Amniotic epithelial cell (primary cell): ENCODE results near the gene MRPL48.
"Not testable (repeated sequence)": the region's sequence is repeated elsewhere in the genome, so short reads cannot be mapped to it uniquely, and the experiment has no call there.

ENCODE experiments used
- DNase-seq: peaks from one replicate; pipeline ENCODE4 v3.0.0-alpha.2; 2010; ENCODE audit warnings: low read depth

MRPL48 gene

GRCh38 chr11:73779084-73779902 is 8.4 kb upstream of the MRPL48 start:
- peak; percentile 97 for DNase-seq

- DNase-seq: no peak
Observed at GRCh38 chr11:73781303-73781702, 6.4 kb upstream of the MRPL48 start.

- DNase-seq: no peak
Observed at GRCh38 chr11:73783483-73784020, 4.1 kb upstream of the MRPL48 start.

- DNase-seq: no peak
Observed at GRCh38 chr11:73784080-73784634, 3.5 kb upstream of the MRPL48 start.

- DNase-seq: no peak
Observed at GRCh38 chr11:73784734-73785133, 2.9 kb upstream of the MRPL48 start.

- DNase-seq: not testable (repeated sequence)
Observed at GRCh38 chr11:73785467-73785866, 2.2 kb upstream of the MRPL48 start.

GRCh38 chr11:73787051-73787642 is 527 bp upstream of the MRPL48 start:
- no peak for DNase-seq

GRCh38 chr11:73789279-73789670 is 1.6 kb downstream of the MRPL48 start:
- DNase-seq: no peak

- DNase-seq: no peak
Observed at GRCh38 chr11:73792584-73792983, 4.9 kb downstream of the MRPL48 start.

GRCh38 chr11:73795925-73796632 is 8.4 kb downstream of the MRPL48 start:
- peak; percentile 29 for DNase-seq

- no peak for DNase-seq
Observed at GRCh38 chr11:73797457-73797856, 9.8 kb downstream of the MRPL48 start.

GRCh38 chr11:73800276-73800806 is 12.7 kb downstream of the MRPL48 start:
- no peak for DNase-seq

- DNase-seq: no peak
Observed at GRCh38 chr11:73801136-73801535, 13.5 kb downstream of the MRPL48 start.

GRCh38 chr11:73804712-73805111 is 17.0 kb downstream of the MRPL48 start:
- no peak for DNase-seq

GRCh38 chr11:73808052-73808451 is 20.4 kb downstream of the MRPL48 start:
- DNase-seq: no peak

GRCh38 chr11:73810637-73811036 is 23.0 kb downstream of the MRPL48 start:
- peak; percentile 51 for DNase-seq

- no peak for DNase-seq
Observed at GRCh38 chr11:73812234-73812633, 24.6 kb downstream of the MRPL48 start.

GRCh38 chr11:73814812-73815211 is 27.1 kb downstream of the MRPL48 start:
- DNase-seq: no peak

- DNase-seq: peak; percentile 20
Observed at GRCh38 chr11:73818846-73819245, 31.2 kb downstream of the MRPL48 start.

- DNase-seq: no peak
Observed at GRCh38 chr11:73830261-73830660, 42.6 kb downstream of the MRPL48 start.

GRCh38 chr11:73833067-73833466 is 45.4 kb downstream of the MRPL48 start:
- DNase-seq: no peak

GRCh38 chr11:73838443-73839122 is 50.9 kb downstream of the MRPL48 start:
- DNase-seq: peak; percentile 77
